GM23248 (cell line): ENCODE data around the gene RBKS.
"Not testable (repeated sequence)": the region's sequence is repeated elsewhere in the genome, so short reads cannot be mapped to it uniquely, and the experiment has no call there.

Experiments used
- EZH2 ChIP-seq: fragments of 200-600 bp; sonication (generic); IDR thresholded peaks from 2 replicates; pipeline ENCODE4 v1.6.1; 2018; ENCODE audit warnings: antibody characterized with exemption, mild to moderate bottlenecking; ENCODE audit not compliant: insufficient read depth, poor library complexity, severe bottlenecking
- EZH2phosphoT487 ChIP-seq: fragments of 200-600 bp; sonication (generic); IDR thresholded peaks from 2 replicates; pipeline ENCODE4 v1.6.1; 2018; ENCODE audit warnings: antibody characterized with exemption, moderate library complexity, mild to moderate bottlenecking, low read depth; ENCODE audit not compliant: insufficient read depth

GRCh38 chr2:27745494-27745893, 144.7 kb downstream of the RBKS start:
- TF ChIP-seq EZH2phosphoT487, EZH2: not testable (repeated sequence)
